Uterus (tissue), 4 donors: ENCODE measurements around the gene PLA2G6. TPM values are rescaled to one million over a fixed set of nuclear protein-coding genes. Genes with fewer than 3 reads are reported as not detected.

ENCODE experiments used
- DNase-seq, 2 donors: peaks; one replicate each; pipeline ENCODE4 v3.0.0-alpha.2; 2019 to 2020
- H3K27ac ChIP-seq, 2 donors: fragments of 200-600 bp; sonication (generic); 1 replicate in 1 of 2; 2 replicates in 1 of 2; pipeline ENCODE4 v1.5.1; 2016 to 2018
- H3K27me3 ChIP-seq, 2 donors: fragments of 200-600 bp; sonication (generic); one replicate each; pipeline ENCODE4 v1.5.1; 2018 to 2019; ENCODE audit warnings: control low read depth in 1 of 2
- H3K36me3 ChIP-seq, 2 donors: fragments of 200-600 bp; sonication (generic); one replicate each; pipeline ENCODE4 v1.5.1; 2019; ENCODE audit warnings: control low read depth in 1 of 2
- H3K4me1 ChIP-seq, 2 donors: fragments of 200-600 bp; sonication (generic); one replicate each; pipeline ENCODE4 v1.5.1; 2018 to 2019; ENCODE audit warnings: control low read depth in 1 of 2
- H3K4me3 ChIP-seq, 2 donors: fragments of 200-600 bp; sonication (generic); 1 replicate in 1 of 2; 2 replicates in 1 of 2; pipeline ENCODE4 v1.5.1; 2018 to 2019; ENCODE audit warnings: mild to moderate bottlenecking in 1 of 2
- H3K9me3 ChIP-seq, 2 donors: fragments of 200-600 bp; sonication (generic); one replicate each; pipeline ENCODE4 v1.5.1; 2019; ENCODE audit warnings: control low read depth in 1 of 2
- CTCF ChIP-seq, 4 experiments: fragments of 200-600 bp in 2 of 4; fragments of 450-650 bp in 2 of 4; sonication (generic) in 2 of 4; IDR thresholded peaks; one replicate each; pipeline ENCODE4 v1.5.1; 2016 to 2019; ENCODE audit warnings: antibody characterized with exemption in 4 of 4, mild to moderate bottlenecking in 2 of 4, moderate library complexity in 1 of 4
- POLR2A ChIP-seq, 2 donors: fragments of 450-650 bp; IDR thresholded peaks; one replicate each; pipeline ENCODE4 v1.6.1; 2016; ENCODE audit warnings: antibody characterized with exemption in 2 of 2, mild to moderate bottlenecking in 1 of 2, moderate library complexity in 1 of 2
- intact Hi-C: fragments of 100-400 bp; cut with DNase I; formaldehyde crosslinking; loops from one replicate; pipeline ENCODE4 v1.15.1; 2023; ENCODE audit warnings: low total_unique reads
- total RNA-seq, 4 donors: library from RNA; depleted of rRNA in 3 of 4; stranded (reverse); fragments of >200 nt in 3 of 4; gene quantifications; one replicate each; pipeline versions ENCODE4 v1.1.0 to v1.2.4, GENCODE V29; 2014 to 2023
- donor health status: DM: yes; HTN: yes; CAD: no.

Gene PLA2G6
- total RNA-seq, 4 donors from 2014 or later = 8.7 to 50.9 (median 34.5) TPM

GRCh38 chr22:38202437-38203089 is 20.9 kb upstream of the PLA2G6 start:
- intact Hi-C loops = loop anchor here (10.0 kb wide), 1 partner anchor 62 kb away; no protein-coding TSS in a partner anchor
- H3K27me3 ChIP-seq = no peaks in the 10 kb centered on the region
- peaks cover 6 to 7% of the 10 kb centered on the region in 2 donors for H3K4me1 ChIP-seq
- peak overlapping the region; percentile 77 to 80 for H3K4me3 ChIP-seq
- no peaks in the 10 kb centered on the region for H3K36me3 ChIP-seq
- peak overlapping the region; percentile 99 to 100 for H3K27ac ChIP-seq
- H3K9me3 ChIP-seq = no peaks in the 10 kb centered on the region
- TF ChIP-seq CTCF (IDR thresholded peaks at IDR 0.05) (peak in 3 of 4 experiments; percentile 27 to 44 (median 40)), POLR2A (IDR thresholded peaks at IDR 0.05) (peak; percentile 9 to 73)
- peak; percentile 89 to 93 for DNase-seq

DNA sequence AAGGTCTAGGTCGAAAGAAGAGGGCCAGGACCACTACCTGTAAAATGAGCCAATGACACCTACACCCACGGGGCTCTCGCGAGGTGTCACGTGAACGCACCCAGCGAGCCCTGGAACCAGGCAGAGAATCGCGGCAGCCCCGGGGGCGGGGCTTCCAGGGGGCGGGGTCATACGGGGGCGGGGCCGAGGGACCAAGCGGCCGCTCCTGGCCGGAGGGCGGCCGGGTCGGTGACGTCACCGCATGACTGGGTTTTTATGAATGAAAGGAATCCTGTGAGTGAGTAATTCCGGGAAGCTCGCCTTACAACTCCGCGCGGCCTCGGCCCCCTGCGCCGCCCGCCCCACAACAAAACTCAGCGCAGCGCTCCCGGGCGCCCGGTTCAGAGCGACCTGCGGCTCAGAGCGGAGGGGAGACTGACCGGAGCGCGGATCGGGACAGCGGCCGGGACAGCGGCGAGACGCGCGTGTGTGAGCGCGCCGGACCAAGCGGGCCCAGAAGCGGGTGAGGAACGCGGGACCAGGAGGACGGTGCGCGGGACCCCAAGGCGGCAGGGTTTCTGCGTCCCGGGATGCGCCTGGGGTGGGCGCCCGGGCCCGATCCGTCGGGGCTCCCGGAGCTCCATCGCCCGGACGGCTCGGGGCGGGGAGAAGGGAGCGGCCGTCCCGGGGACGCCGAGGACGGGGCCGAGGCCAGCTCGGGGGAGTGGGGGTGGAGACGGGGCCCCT is 20.2 kb upstream of the PLA2G6 start, which contains the start of gene MAFF:
TSS of gene MAFF (plus strand) at position 284 of the 726 bp plus-strand sequence. CDS start 11,860 bp downstream, outside the sequence.
- intact Hi-C loops = loop anchor here (10.0 kb wide), 1 partner anchor 63 kb away; no protein-coding TSS in a partner anchor
- no peak for TF ChIP-seq CTCF (IDR thresholded peaks at IDR 0.05)
- peak; percentile 98 for TF ChIP-seq POLR2A (IDR thresholded peaks at IDR 0.05)
- Histone ChIP-seq H3K9me3 (no peaks in the 10 kb centered on the region), H3K36me3 (no peaks in the 10 kb centered on the region), H3K27ac (peak within 1 kb of the TSS; percentile 99 to 100), H3K27me3 (no peaks in the 10 kb centered on the region), H3K4me1 (peaks cover 6 to 7% of the 10 kb centered on the region in 2 donors), H3K4me3 (peak within 1 kb of the TSS; percentile 77 to 80)
- DNase-seq = peak; percentile 98

DNA sequence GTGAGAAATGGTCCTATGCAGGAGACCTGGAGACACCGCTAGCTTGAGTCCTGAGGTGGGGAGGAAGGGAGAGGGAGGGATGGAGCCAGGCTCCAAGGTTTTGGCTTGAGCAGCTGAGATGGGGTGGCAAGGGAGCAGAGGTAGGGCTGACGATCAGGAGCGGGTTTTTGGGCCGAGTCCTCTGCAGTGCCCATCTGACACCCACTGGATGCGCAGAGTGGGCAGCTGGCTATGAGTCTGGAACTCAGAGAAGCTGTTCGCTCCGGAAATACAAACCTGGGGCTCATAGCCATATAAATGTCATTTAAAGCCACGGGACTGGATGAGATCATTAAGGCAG is 19.7 kb upstream of the PLA2G6 start:
- intact Hi-C loops = loop anchor here (10.0 kb wide), 1 partner anchor 63 kb away; no protein-coding TSS in a partner anchor
- Histone ChIP-seq H3K4me1 (peaks cover 6 to 7% of the 10 kb centered on the region in 2 donors), H3K27ac (peak overlapping the region; percentile 99 to 100), H3K4me3 (peak overlapping the region; percentile 77 to 80), H3K27me3 (no peaks in the 10 kb centered on the region), H3K36me3 (no peaks in the 10 kb centered on the region), H3K9me3 (no peaks in the 10 kb centered on the region)
- no peak for DNase-seq
- TF ChIP-seq CTCF (IDR thresholded peaks at IDR 0.05) (no peak), POLR2A (IDR thresholded peaks at IDR 0.05) (no peak)

DNA sequence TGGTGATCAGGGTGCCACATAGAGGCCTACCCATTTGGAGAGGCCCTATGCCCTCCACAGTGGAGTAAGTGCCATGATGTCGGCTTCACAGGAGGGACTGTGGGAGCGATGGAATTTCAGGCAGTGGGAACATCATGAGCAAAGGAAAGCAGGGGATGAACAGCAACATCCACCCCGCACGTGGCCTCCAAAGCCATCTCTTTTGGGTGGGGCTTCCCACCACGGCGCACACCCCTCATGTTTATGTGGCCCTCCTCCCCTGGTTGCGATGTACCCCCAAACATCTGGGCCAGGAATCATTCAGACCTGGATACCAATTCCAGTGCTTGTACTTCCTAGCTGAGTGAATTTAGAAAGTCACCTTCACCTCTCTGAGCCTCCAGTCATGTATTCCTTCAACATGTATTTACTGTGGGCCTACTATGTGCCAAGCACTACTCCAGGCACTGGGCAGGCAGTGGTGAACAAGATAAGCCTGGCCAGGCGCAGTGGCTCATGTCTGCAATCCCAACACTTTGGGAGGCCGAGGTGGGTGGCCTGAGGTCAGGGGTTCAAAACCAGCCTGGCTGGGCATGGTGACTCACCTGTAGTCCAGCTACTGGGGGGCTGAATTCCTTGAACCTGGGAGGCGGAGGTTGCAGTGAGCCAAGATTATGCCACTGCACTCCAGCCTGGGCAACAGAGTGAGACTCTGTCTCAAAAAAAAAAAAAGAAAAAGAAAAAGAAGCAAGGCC is 18.4 kb upstream of the PLA2G6 start:
- Histone ChIP-seq H3K4me1 (peaks cover 6 to 7% of the 10 kb centered on the region in 2 donors), H3K27ac (no peak overlapping the region), H3K4me3 (no peak overlapping the region), H3K9me3 (no peaks in the 10 kb centered on the region), H3K27me3 (no peaks in the 10 kb centered on the region), H3K36me3 (no peaks in the 10 kb centered on the region)
- intact Hi-C loops = loop anchor here (10.0 kb wide), 1 partner anchor 65 kb away; no protein-coding TSS in a partner anchor
- DNase-seq = no peak
- no peak for TF ChIP-seq POLR2A (IDR thresholded peaks at IDR 0.05)

DNA sequence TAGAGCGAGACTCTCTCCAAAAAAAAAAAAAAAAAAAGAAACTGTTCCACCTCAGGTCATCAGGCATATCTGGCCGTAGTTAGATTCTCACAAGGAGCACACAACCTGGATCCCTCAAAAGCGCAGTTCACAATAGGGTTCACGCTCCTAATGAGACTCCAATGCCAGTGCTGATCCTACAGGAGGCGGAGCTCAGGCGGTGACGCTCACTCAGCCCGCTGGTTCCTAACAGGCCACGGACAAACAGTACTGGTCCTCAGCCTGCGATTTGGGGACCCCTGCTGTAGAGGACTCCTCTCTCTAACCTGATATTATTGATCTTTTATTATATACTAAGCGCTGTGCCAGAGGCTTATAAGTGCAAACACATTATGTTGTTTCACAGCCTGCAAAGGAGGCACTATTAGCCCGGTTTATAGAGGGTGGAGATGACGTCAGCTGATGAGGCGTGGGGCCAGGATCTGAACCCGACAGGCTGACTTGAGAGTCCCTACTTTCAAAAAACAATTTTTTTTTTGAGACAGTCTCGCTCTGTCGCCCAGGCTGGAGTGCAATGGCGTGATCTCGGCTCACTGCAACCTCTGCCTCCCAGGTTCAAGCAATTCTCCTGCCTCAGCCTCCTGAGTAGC is 15.3 kb upstream of the PLA2G6 start:
- Histone ChIP-seq H3K9me3 (no peaks in the 10 kb centered on the region), H3K4me3 (no peak overlapping the region), H3K36me3 (no peaks in the 10 kb centered on the region), H3K27me3 (no peaks in the 10 kb centered on the region), H3K27ac (no peak overlapping the region), H3K4me1 (no peaks in the 10 kb centered on the region)
- TF ChIP-seq CTCF (IDR thresholded peaks at IDR 0.05) (no peak), POLR2A (IDR thresholded peaks at IDR 0.05) (no peak)
- no peak for DNase-seq
- intact Hi-C loops = no loop called here
